HG02610 (cell line): ENCODE results near the gene RNU5B-1.
"Not testable (repeated sequence)": the region's sequence is repeated elsewhere in the genome, so short reads cannot be mapped to it uniquely, and the experiment has no call there.

Source experiments
- ATAC-seq: cut with Tn5 transposase; IDR thresholded peaks from one replicate; pipeline ENCODE4 v1.9.1; 2021; ENCODE audit warnings: mild to moderate bottlenecking, moderate library complexity; ENCODE audit not compliant: unreplicated experiment

Gene RNU5B-1

GRCh38 chr15:65339920-65340319 is 35.4 kb downstream of the RNU5B-1 start:
- ATAC-seq, result no peak

- ATAC-seq, result no peak
Measured at GRCh38 chr15:65342493-65342892, 38.0 kb downstream of the RNU5B-1 start.

- no peak for ATAC-seq
Measured at GRCh38 chr15:65343374-65343981, 39.0 kb downstream of the RNU5B-1 start.

GRCh38 chr15:65344214-65344913 is 39.9 kb downstream of the RNU5B-1 start:
- no peak for ATAC-seq

GRCh38 chr15:65344914-65345275 is 40.4 kb downstream of the RNU5B-1 start:
- no peak for ATAC-seq

GRCh38 chr15:65346856-65347598 is 42.5 kb downstream of the RNU5B-1 start:
- ATAC-seq, result no peak

- ATAC-seq, result not testable (repeated sequence)
Measured at GRCh38 chr15:65347756-65348155, 43.3 kb downstream of the RNU5B-1 start.

GRCh38 chr15:65349338-65349737 is 44.9 kb downstream of the RNU5B-1 start:
- no peak for ATAC-seq

- not testable (repeated sequence) for ATAC-seq
Measured at GRCh38 chr15:65351972-65352371, 47.5 kb downstream of the RNU5B-1 start.
